Measurements from ENCODE around the gene ZNF217.
A peak's percentile ranks its signal among the peaks of the same experiment; 100 is the strongest.
"Not testable (repeated sequence)": the region's sequence is repeated elsewhere in the genome, so short reads cannot be mapped to it uniquely, and the experiment has no call there.

Gene ZNF217

DNA sequence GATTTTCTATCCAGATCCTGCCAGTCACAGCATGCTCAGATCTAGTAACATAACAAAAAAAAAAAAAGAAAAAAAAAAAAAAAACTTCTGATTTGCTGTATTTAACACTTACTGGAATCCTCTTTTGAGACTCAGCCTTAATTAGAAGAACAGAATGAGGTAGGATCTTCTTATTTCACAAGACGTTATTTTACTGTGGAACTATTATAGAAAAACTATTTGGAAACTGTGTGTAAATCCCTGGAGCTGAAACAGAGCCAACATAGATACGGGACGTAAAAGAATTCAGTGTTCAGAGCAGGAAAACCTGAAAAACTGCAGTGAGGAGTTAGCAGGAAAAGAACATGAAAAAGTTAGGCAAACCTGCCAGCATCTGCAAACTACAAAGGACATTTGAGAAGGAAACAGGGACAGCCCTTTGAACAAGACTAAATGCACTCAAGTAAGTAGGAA is 3.4 kb upstream of the ZNF217 start:
- no peak for DNase-seq

DNA sequence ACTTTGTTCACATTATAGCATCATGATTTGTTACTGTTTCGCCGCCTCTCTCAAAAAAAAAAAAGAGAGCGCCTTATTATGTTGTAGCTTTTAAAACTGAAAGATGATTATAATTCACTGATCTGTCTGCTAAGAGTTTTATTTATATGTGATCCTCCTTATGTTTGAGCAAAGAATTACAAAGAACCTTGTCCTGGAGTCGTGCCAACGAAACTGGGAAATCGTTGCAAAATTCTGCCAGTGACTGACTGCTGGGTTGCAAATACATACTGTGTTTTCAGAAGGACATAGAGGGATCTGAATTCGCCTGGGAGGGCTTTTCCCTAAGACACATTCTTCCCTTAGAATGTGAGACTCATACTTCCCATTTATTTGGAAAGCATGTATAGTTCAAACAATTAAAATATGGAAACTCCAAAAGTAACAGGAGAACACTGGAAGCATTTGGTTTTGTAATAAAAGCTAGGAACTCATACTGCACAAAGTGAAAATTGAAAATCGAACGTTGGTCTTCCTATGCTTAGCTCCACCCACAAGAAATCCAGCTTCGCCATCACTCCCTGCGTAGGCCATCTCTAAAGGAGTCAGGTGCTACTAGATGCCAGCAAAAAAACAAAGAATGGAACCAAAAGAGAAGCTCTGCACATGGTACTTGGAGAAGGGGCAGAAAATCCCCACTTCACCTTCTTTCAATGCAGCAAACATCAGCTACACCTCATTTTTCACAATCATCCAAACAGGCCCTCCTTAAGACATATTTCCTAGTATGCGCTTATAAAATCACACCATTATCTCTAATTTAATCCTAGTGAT is 2.8 kb upstream of the ZNF217 start:
- DNase-seq: peak; percentile 63 to 76 (median 66)

GRCh38 chr20:53595742-53596141 is 2.1 kb upstream of the ZNF217 start:
- not testable (repeated sequence) for DNase-seq

DNA sequence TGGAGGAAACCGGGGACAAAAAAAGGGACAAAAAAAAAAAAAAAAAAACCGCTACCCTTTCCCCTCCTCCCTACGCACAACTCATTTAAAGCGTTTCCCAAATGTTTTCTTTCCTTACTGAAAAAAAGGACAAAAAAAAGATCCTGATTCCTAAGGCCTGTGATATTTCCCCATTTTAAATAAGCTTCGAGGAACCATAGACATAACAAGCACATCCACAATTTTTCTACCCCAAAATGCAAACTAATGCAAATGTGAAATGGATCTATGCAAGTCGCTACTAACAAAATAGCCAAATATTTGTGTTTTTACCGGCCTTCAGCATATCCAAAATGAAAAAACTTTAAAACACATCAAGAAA is 1.4 kb upstream of the ZNF217 start:
- peak in 2 of 3 donors; percentile 30 to 32 for DNase-seq

GRCh38 chr20:53594068-53595017 is 704 bp upstream of the ZNF217 start:
- peak; percentile 90 to 99 (median 97) for DNase-seq

GRCh38 chr20:53592992-53593465 is 610 bp downstream of the ZNF217 start:
- DNase-seq: peak; percentile 45 to 77 (median 64)

- peak; percentile 68 to 75 (median 71) for DNase-seq
These were observed 1.1 kb downstream of the ZNF217 start for GRCh38 chr20:53592454-53592991.

- DNase-seq: not testable (repeated sequence)
These were observed 1.6 kb downstream of the ZNF217 start for GRCh38 chr20:53591941-53592441.

- peak in 2 of 3 donors; percentile 21 to 22 for DNase-seq
These were observed 2.4 kb downstream of the ZNF217 start for GRCh38 chr20:53591206-53591741.

DNA sequence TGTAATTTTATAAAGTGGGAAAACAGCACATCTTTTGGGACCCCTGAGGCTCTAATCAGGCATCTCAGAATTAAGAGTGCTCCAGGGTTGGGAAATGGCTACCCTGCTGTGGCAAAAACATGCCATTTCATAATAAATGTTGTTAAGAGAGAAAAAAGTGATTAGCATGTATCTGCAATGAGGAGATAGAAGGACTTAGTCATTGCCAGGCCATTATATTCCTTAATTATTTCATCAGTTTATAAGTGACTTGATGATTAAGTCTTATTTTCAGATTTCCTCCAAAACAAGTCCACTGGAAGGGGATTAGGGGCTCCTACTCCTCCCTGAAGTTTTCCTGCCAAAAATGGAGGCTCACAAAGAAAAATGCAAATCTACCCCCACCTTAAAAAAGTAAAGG is 3.0 kb downstream of the ZNF217 start:
- peak in 2 of 3 donors; percentile 33 to 38 for DNase-seq

GRCh38 chr20:53590122-53590521 is 3.5 kb downstream of the ZNF217 start:
- not testable (repeated sequence) for DNase-seq

- peak in 2 of 3 donors; percentile 51 to 64 for DNase-seq
These were observed 4.1 kb downstream of the ZNF217 start for GRCh38 chr20:53589321-53590065.

DNA sequence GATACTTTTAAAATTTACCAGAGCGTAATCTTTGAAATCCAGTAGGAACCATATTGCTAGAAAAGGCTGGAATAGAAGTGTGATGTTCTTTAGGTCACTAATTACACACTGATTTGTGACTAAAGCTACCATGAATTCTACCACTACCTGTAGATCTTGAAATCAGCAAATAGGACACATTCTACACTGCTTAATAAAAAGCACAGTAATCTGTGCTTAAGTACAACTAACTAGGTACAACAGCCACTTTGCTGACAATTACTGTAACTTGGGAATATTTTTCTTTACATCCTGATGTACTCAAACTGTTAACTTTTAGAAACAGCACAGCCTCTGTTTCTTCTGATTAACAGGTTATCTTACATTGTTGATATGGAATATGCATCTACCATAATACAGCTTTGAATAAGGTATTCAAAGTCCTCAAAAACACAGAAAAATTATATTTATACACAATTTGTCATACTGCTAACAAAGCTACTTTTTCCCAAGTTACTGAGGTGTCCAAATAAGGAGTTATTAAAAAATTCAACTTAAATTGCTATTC is 6.4 kb downstream of the ZNF217 start:
- DNase-seq: not testable (repeated sequence)

GRCh38 chr20:53586640-53587039 is 7.0 kb downstream of the ZNF217 start:
- DNase-seq: no peak

GRCh38 chr20:53585910-53586309 is 7.7 kb downstream of the ZNF217 start:
- DNase-seq: not testable (repeated sequence)

DNA sequence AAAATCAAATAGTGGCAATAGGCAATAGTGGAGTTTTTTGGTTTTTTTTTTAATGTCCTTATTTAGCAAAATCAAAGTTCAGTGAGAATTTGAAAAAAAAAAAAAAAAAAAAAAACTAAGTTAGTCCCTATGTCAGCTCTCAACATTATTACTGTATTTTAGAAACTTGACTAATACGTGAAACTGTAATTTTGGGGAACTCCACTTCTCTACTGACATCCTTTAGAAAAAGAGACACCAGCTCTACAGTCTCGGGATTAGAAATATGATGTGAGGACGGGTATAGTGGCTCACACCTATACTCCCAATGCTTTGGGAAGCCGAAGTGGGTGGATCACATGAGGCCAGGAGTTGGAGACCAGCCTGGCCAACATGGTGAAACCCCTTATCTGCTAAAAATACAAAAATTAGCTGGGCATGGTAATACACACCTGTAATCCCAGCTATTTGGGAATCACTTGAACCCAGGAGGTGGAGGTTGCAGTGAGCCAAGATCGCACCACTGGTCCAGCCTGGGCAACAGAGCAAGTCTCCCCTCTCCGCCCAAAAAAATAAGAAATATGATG is 8.6 kb downstream of the ZNF217 start:
- peak; percentile 53 to 78 (median 75) for DNase-seq

DNA sequence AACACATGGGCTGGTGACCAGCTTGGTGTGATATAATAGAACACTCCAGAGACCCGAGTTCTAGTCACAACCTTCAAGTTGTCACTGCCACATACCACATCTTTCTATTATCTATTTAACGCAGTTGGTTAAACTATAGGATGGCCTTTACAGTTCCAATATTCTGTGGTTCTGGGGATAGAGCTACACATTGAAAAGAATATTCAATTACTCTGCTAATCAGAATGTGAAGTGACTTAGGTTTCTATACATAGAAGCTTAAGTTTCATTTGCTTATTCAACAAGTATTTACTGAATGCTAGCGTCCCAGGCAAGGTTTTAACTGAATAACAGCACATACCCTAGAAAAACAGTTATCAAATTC is 9.1 kb downstream of the ZNF217 start:
- not testable (repeated sequence) for DNase-seq

GRCh38 chr20:53583660-53584549 is 9.7 kb downstream of the ZNF217 start:
- DNase-seq: peak in 1 of 3 donors; percentile 24

DNA sequence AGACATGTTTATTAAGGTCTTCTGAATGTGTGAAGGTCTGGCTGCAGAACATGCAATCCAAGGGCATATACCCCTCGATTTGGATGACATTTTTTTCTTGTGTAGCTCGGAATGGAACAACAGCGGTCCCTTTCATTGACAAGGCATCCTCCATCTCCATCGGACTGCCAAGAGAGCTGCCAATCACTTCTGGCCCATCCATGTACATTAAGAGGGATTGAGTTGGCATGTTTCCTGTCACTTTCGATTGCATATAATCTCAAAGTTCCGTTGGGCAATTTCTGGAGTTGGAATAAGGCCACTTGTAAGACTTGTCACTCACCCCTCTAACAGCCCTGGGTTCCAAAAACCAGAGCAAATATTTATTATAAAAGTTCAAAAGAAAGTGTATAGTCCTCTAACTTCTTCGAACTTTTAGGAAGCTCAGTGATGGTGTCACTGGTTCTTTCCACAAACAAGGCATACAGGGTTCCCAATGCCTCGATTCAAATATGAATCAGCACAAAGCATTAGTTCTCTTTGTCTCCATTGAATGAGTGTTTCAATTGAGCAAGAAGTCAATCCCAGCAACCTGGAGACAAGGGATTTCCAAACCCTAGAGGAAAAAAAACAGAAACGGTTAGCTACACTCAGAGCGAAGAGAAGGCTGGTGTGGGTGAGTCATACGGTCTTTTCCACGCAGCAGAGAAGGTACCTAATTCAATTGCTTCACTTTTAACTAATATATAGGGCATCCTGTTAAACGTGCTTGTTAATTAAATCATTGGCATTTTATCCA is 10.9 kb downstream of the ZNF217 start:
- peak; percentile 92 to 100 (median 98) for DNase-seq

Data from suppressor macrophage treated with lipopolysaccharide for 1 hour (primary cell).